HG03457 (cell line): Measurements from ENCODE around the gene MKKS.
A peak's percentile ranks its signal among the peaks of the same experiment; 100 is the strongest.

Experiments used
- ATAC-seq: cut with Tn5 transposase; IDR thresholded peaks from one replicate; pipeline ENCODE4 v1.9.1; 2021; ENCODE audit warnings: moderate number of reproducible peaks; ENCODE audit not compliant: unreplicated experiment

MKKS gene

GRCh38 chr20:10453241-10453640 is 19.2 kb upstream of the MKKS start:
- peak; percentile 80 for ATAC-seq

GRCh38 chr20:10449270-10449669 is 15.2 kb upstream of the MKKS start:
- ATAC-seq = no peak

- no peak for ATAC-seq
These were observed 14.5 kb upstream of the MKKS start for GRCh38 chr20:10448270-10449156.

- peak; percentile 96 for ATAC-seq
These were observed 13.0 kb upstream of the MKKS start for GRCh38 chr20:10447028-10447427.

- no peak for ATAC-seq
These were observed 11.7 kb upstream of the MKKS start for GRCh38 chr20:10445758-10446157.

- ATAC-seq = no peak
These were observed 9.9 kb upstream of the MKKS start for GRCh38 chr20:10443936-10444335.

- no peak for ATAC-seq
These were observed 4.2 kb upstream of the MKKS start for GRCh38 chr20:10438217-10438616.

- ATAC-seq = no peak
These were observed 2.2 kb upstream of the MKKS start for GRCh38 chr20:10436053-10436699.

GRCh38 chr20:10434832-10435812 is 1.1 kb upstream of the MKKS start, which contains the start of gene SLX4IP:
TSS of gene SLX4IP (plus strand) at chr20:10435305. CDS start at chr20:10458205, 22,900 bp downstream.
- ATAC-seq = peak; percentile 42

GRCh38 chr20:10434467-10434831 is 427 bp upstream of the MKKS start:
- ATAC-seq = peak; percentile 27

GRCh38 chr20:10433014-10433622 is 904 bp downstream of the MKKS start:
- no peak for ATAC-seq

- no peak for ATAC-seq
These were observed 1.9 kb downstream of the MKKS start for GRCh38 chr20:10432079-10432478.

- ATAC-seq = no peak
These were observed 3.3 kb downstream of the MKKS start for GRCh38 chr20:10430704-10431103.

GRCh38 chr20:10430000-10430466 is 4.0 kb downstream of the MKKS start:
- ATAC-seq = no peak

- ATAC-seq = no peak
These were observed 4.5 kb downstream of the MKKS start for GRCh38 chr20:10429443-10429981.

GRCh38 chr20:10428008-10428407 is 6.0 kb downstream of the MKKS start:
- ATAC-seq = no peak

- no peak for ATAC-seq
These were observed 6.8 kb downstream of the MKKS start for GRCh38 chr20:10427060-10427692.

- ATAC-seq = peak; percentile 81
These were observed 10.3 kb downstream of the MKKS start for GRCh38 chr20:10423735-10424134.

GRCh38 chr20:10419550-10420133 is 14.4 kb downstream of the MKKS start:
- no peak for ATAC-seq
